Midbrain (tissue), 1 donor: ENCODE data around the gene AMDHD1.

Source experiments
- DNase-seq: peaks from one replicate; lab custom pipeline; 2025; lab: John Stamatoyannopoulos, UW

The AMDHD1 gene

GRCh38 chr12:95943330-95943842 lies at the start of gene AMDHD1:
TSS of gene AMDHD1 (plus strand) at chr12:95943331. CDS start at chr12:95943399, 68 bp downstream.
- peak; percentile 62 for DNase-seq

- DNase-seq, result no peak
These were observed 46.3 kb upstream of the AMDHD1 start for GRCh38 chr12:95896846-95897245.

- DNase-seq, result no peak
These were observed 45.0 kb upstream of the AMDHD1 start for GRCh38 chr12:95898081-95898480.

- no peak for DNase-seq
These were observed 34.6 kb upstream of the AMDHD1 start for GRCh38 chr12:95908573-95908972.

GRCh38 chr12:95909871-95910270 lies 33.3 kb upstream of the AMDHD1 start:
- no peak for DNase-seq

GRCh38 chr12:95918194-95918993 lies 24.7 kb upstream of the AMDHD1 start:
- DNase-seq, result peak; percentile 36

GRCh38 chr12:95919110-95919509 lies 24.0 kb upstream of the AMDHD1 start:
- DNase-seq, result no peak

- no peak for DNase-seq
These were observed 20.9 kb upstream of the AMDHD1 start for GRCh38 chr12:95922231-95922630.

GRCh38 chr12:95940514-95940913 lies 2.6 kb upstream of the AMDHD1 start:
- no peak for DNase-seq

- no peak for DNase-seq
These were observed 1.0 kb upstream of the AMDHD1 start for GRCh38 chr12:95942101-95942523.

GRCh38 chr12:95942524-95943329 lies 404 bp upstream of the AMDHD1 start, which contains the start of gene CCDC38:
TSS of gene CCDC38 (minus strand) at chr12:95942614. CDS start at chr12:95936509, 6,105 bp downstream.
- DNase-seq, result peak; percentile 71

- DNase-seq, result no peak
These were observed 1.1 kb downstream of the AMDHD1 start for GRCh38 chr12:95944108-95944704.

- no peak for DNase-seq
These were observed 6.5 kb downstream of the AMDHD1 start for GRCh38 chr12:95949477-95950206.

- no peak for DNase-seq
These were observed 8.4 kb downstream of the AMDHD1 start for GRCh38 chr12:95951515-95951914.

- no peak for DNase-seq
These were observed 9.9 kb downstream of the AMDHD1 start for GRCh38 chr12:95953000-95953399.

GRCh38 chr12:95955549-95956159 lies 12.5 kb downstream of the AMDHD1 start:
- DNase-seq, result no peak

GRCh38 chr12:95956557-95957145 lies 13.5 kb downstream of the AMDHD1 start:
- no peak for DNase-seq

- DNase-seq, result no peak
These were observed 16.0 kb downstream of the AMDHD1 start for GRCh38 chr12:95959107-95959506.

GRCh38 chr12:95960241-95960640 lies 17.1 kb downstream of the AMDHD1 start:
- DNase-seq, result no peak

GRCh38 chr12:95962222-95962621 lies 19.1 kb downstream of the AMDHD1 start:
- DNase-seq, result no peak

- no peak for DNase-seq
These were observed 20.0 kb downstream of the AMDHD1 start for GRCh38 chr12:95963096-95963495.
